HCT116 (cell line): ENCODE data around the gene CRELD2. TPM values are rescaled to one million over a fixed set of nuclear protein-coding genes. Genes with fewer than 3 reads are reported as not detected.

ENCODE experiments used
- ATAC-seq: fragments of 200-7000 bp; cut with Tn5 transposase; 2 replicates; pipeline ENCODE4 v1.9.1; 2020; ENCODE audit warnings: mild to moderate bottlenecking, moderate library complexity
- BruUV-seq: library from RNA; stranded (reverse); fragments of 400-500 nt; replicated peaks from 2 replicates; lab custom pipeline; 2021; lab: Mats Ljungman, UMichigan
- CTCF ChIA-PET: fragments of 300-600 bp; sonication (Branson Sonifier 250); formaldehyde crosslinking; loops from one replicate; lab custom pipeline; 2021; ENCODE audit warnings: antibody characterized with exemption; lab: Charles Lee
- POLR2A ChIA-PET: fragments of 300-600, 350-600 bp; sonication (Branson Sonifier 250); formaldehyde crosslinking; loops from one replicate; lab custom pipeline; 2021; ENCODE audit warnings: antibody characterized with exemption; lab: Charles Lee
- RAD21 ChIA-PET, 2 experiments: fragments of 300-600 bp; sonication (Branson Sonifier 250); formaldehyde crosslinking; loops; one replicate each; lab custom pipeline; 2023; ENCODE audit warnings: low total read pairs in 2 of 2; ENCODE audit not compliant: uncharacterized antibody in 2 of 2, unreplicated experiment in 2 of 2, low non-redundant PET in 1 of 2; lab: Charles Lee
- DNase-seq: peaks from one replicate; pipeline ENCODE4 v3.0.0-alpha.2; 2010; ENCODE audit warnings: low read depth, low spot score
- H2AFZ ChIP-seq: fragments of 200-600 bp; shearing (Covaris generic), sonication (generic); 2 replicates; pipeline ENCODE4 v1.6.1; 2017; ENCODE audit warnings: low read depth, mixed run types, mixed read lengths, antibody characterized with exemption, low read length; ENCODE audit not compliant: poor library complexity, severe bottlenecking
- H3K27ac ChIP-seq: 2 replicates; pipeline ENCODE4 v1.5.1; 2012; ENCODE audit warnings: low read depth, low read length
- H3K27me3 ChIP-seq: fragments of 200-600 bp; sonication (generic); 2 replicates; pipeline ENCODE4 v1.6.1; 2016; ENCODE audit warnings: mixed run types, low read length, mixed read lengths; ENCODE audit not compliant: insufficient read depth
- H3K36me3 ChIP-seq, 2 experiments: fragments of 200-500 bp in 1 of 2; fragments of 200-600 bp in 1 of 2; sonication (Bioruptor generic) in 1 of 2; sonication (generic) in 1 of 2; 2 replicates each; pipeline versions ENCODE4 v1.5.1 to v1.6.1; 2014 to 2016; ENCODE audit warnings: low read length in 2 of 2, inconsistent platforms in 1 of 2, mixed read lengths in 1 of 2, mixed run types in 1 of 2; ENCODE audit not compliant: insufficient read depth in 2 of 2, control insufficient read depth in 1 of 2
- H3K4me1 ChIP-seq, 2 experiments: fragments of 200-600 bp in 1 of 2; sonication (generic) in 1 of 2; 2 replicates each; pipeline versions ENCODE4 v1.5.1 to v1.6.1; 2012 to 2017; ENCODE audit warnings: low read length in 2 of 2, inconsistent platforms in 1 of 2, mild to moderate bottlenecking in 1 of 2, mixed read lengths in 1 of 2, mixed run types in 1 of 2, moderate library complexity in 1 of 2; ENCODE audit not compliant: insufficient read depth in 2 of 2, control insufficient read depth in 1 of 2
- H3K4me2 ChIP-seq: fragments of 200-600 bp; sonication (generic); 2 replicates; pipeline ENCODE4 v1.6.1; 2017; ENCODE audit warnings: mixed run types, low read length, mixed read lengths
- H3K4me3 ChIP-seq, 2 experiments: fragments of 200-600 bp in 1 of 2; sonication (generic) in 1 of 2; replicated peaks in 1 of 2; 2 replicates each; pipeline ENCODE4 v1.5.1; 2011 to 2016; ENCODE audit warnings: low read length in 2 of 2, control low read depth in 1 of 2, low read depth in 1 of 2, mild to moderate bottlenecking in 1 of 2, mixed read lengths in 1 of 2, mixed run types in 1 of 2
- H3K79me2 ChIP-seq: fragments of 200-600 bp; sonication (generic); 2 replicates; pipeline ENCODE4 v1.6.1; 2017; ENCODE audit warnings: mild to moderate bottlenecking, mixed run types, low read length, moderate library complexity, mixed read lengths; ENCODE audit not compliant: insufficient read depth
- H3K9ac ChIP-seq: fragments of 200-600 bp; sonication (generic); 2 replicates; pipeline ENCODE4 v1.6.1; 2016; ENCODE audit warnings: low read length, mixed read lengths
- H3K9me2 ChIP-seq: fragments of 200-600 bp; sonication (generic), shearing (Covaris generic); 2 replicates; pipeline ENCODE4 v1.6.1; 2017; ENCODE audit warnings: mixed run types, mild to moderate bottlenecking, moderate library complexity; ENCODE audit not compliant: insufficient read depth
- H3K9me3 ChIP-seq, 2 experiments: fragments of 200-500 bp in 1 of 2; fragments of 200-600 bp in 1 of 2; sonication (Bioruptor generic) in 1 of 2; sonication (generic) in 1 of 2; 2 replicates each; pipeline ENCODE4 v1.6.1; 2014 to 2017; ENCODE audit warnings: low read length in 2 of 2, mixed read lengths in 2 of 2, inconsistent platforms in 1 of 2, low read depth in 1 of 2, mild to moderate bottlenecking in 1 of 2, mixed run types in 1 of 2, moderate library complexity in 1 of 2; ENCODE audit not compliant: control insufficient read depth in 1 of 2, insufficient read depth in 1 of 2
- H4K20me1 ChIP-seq: fragments of 200-600 bp; sonication (generic), shearing (Covaris generic); 2 replicates; pipeline ENCODE4 v1.6.1; 2017; ENCODE audit warnings: mixed run types, mild to moderate bottlenecking, moderate library complexity; ENCODE audit not compliant: insufficient read depth
- ATF3 ChIP-seq: IDR thresholded peaks from 2 replicates; pipeline ENCODE4 v1.6.1; 2012
- CBX3 ChIP-seq: IDR thresholded peaks from 2 replicates; pipeline ENCODE4 v1.6.1; 2012; ENCODE audit warnings: low read depth
- EGR1 ChIP-seq: IDR thresholded peaks from 2 replicates; pipeline ENCODE4 v1.6.1; 2012; ENCODE audit warnings: low read depth
- EZH2 ChIP-seq: fragments of 200-600 bp; sonication (generic); IDR thresholded peaks from 2 replicates; pipeline ENCODE4 v1.6.1; 2017; ENCODE audit warnings: antibody characterized with exemption, mixed run types
- EZH2phosphoT487 ChIP-seq: fragments of 200-600 bp; IDR thresholded peaks from 2 replicates; pipeline ENCODE4 v1.6.1; 2018; ENCODE audit warnings: antibody characterized with exemption, borderline replicate concordance
- JUND ChIP-seq: IDR thresholded peaks from 2 replicates; pipeline ENCODE4 v1.6.1; 2012
- POLR2A ChIP-seq: IDR thresholded peaks from 2 replicates; pipeline ENCODE4 v1.7.0; 2011; ENCODE audit warnings: borderline replicate concordance; ENCODE audit not compliant: insufficient read depth, insufficient read length; ENCODE audit errors: extremely low read depth
- POLR2AphosphoS5 ChIP-seq: IDR thresholded peaks from 2 replicates; pipeline ENCODE4 v1.6.1; 2011; ENCODE audit warnings: mild to moderate bottlenecking, low read depth, low read length, moderate library complexity
- SRF ChIP-seq: IDR thresholded peaks from 2 replicates; pipeline ENCODE4 v1.6.1; 2012; ENCODE audit warnings: low read depth
- TCF7L2 ChIP-seq: IDR thresholded peaks from 2 replicates; pipeline ENCODE4 v1.7.0; 2011; ENCODE audit warnings: borderline replicate concordance, inconsistent platforms; ENCODE audit not compliant: insufficient read depth, insufficient read length; ENCODE audit errors: extremely low read depth
- YY1 ChIP-seq: IDR thresholded peaks from 2 replicates; pipeline ENCODE4 v1.6.1; 2011; ENCODE audit warnings: low read length, low read depth, moderate library complexity, mild to moderate bottlenecking; ENCODE audit not compliant: insufficient replicate concordance; ENCODE audit errors: extremely low read depth
- ZBTB33 ChIP-seq: IDR thresholded peaks from 2 replicates; pipeline ENCODE4 v1.6.1; 2011; ENCODE audit warnings: mild to moderate bottlenecking, low read length, moderate library complexity; ENCODE audit not compliant: insufficient replicate concordance; ENCODE audit errors: extremely low read depth
- ZFX ChIP-seq: fragments of 450-650 bp; IDR thresholded peaks from 2 replicates; pipeline ENCODE4 v1.6.1; 2017
- ZNF274 ChIP-seq: fragments of 200-500 bp; sonication (Bioruptor generic); IDR thresholded peaks from 2 replicates; pipeline ENCODE4 v1.6.1; 2014; ENCODE audit warnings: mild to moderate bottlenecking, low read depth, low read length, inconsistent platforms
- intact Hi-C: fragments of 100-400 bp; cut with micrococcal nuclease; formaldehyde crosslinking; loops from 2 replicates; pipeline ENCODE4 v1.10.0; 2022
- total RNA-seq: library from RNA; stranded (reverse); gene quantifications from one replicate; pipeline ENCODE4 v1.2.1, GENCODE V29; 2021; ENCODE audit not compliant: unreplicated experiment

CRELD2 gene
- total RNA-seq, 1 experiment from 2014 or later = 45.8 TPM

- H3K4me1 ChIP-seq = peaks cover 30 to 53% of the 10 kb centered on the region in 2 experiments
- H2AFZ ChIP-seq = no peak overlapping the region
- no peaks in the 10 kb centered on the region for H3K9me2 ChIP-seq
- ATAC-seq = no peak
- no peaks in the 10 kb centered on the region for H4K20me1 ChIP-seq
- POLR2A ChIA-PET = interaction anchor here (1.3 kb wide), 1 partner anchor 33 kb away, joined by 3 read pairs; no protein-coding TSS in a partner anchor
- RAD21 ChIA-PET = no interaction called here
- H3K9ac ChIP-seq = no peak overlapping the region
- peak overlapping the region; percentile 73 for H3K4me2 ChIP-seq
- no TSS peak for BruUV-seq
- H3K27ac ChIP-seq = peak overlapping the region; percentile 75; the same call in 1 of the 2 replicates
- intact Hi-C loops = loop anchor here (1.0 to 10.0 kb wide), 4 partner anchors 44 to 271 kb away; partner anchors contain the start of gene SELENOO
- TF ChIP-seq YY1 (no peak), JUND (no peak), SRF (no peak), POLR2AphosphoS5 (no peak), EZH2 (no peak), ZFX (no peak), POLR2A (no peak), TCF7L2 (no peak), CBX3 (no peak), EZH2phosphoT487 (no peak), EGR1 (no peak), ZBTB33 (no peak), ATF3 (no peak), ZNF274 (no peak)
- TF ChIP-seq, all 23 proteins: peak for 0
- Histone ChIP-seq H3K4me3 (no peak overlapping the region), H3K79me2 (no peaks in the 10 kb centered on the region), H3K27me3 (no peaks in the 10 kb centered on the region), H3K9me3 (no peaks in the 10 kb centered on the region), H3K36me3 (no peaks in the 10 kb centered on the region)
- no peak for DNase-seq
- CTCF ChIA-PET = interaction anchor here (1.0 to 2.6 kb wide), 2 partner anchors 26 to 97 kb away, joined by 3 to 16 read pairs; no protein-coding TSS in a partner anchor
Observed at GRCh38 chr22:49933236-49934159, 15.1 kb downstream of the CRELD2 start.
